Left lobe of liver (tissue), 2 donors: ENCODE data around the gene POLR1E. TPM values are rescaled to one million over a fixed set of nuclear protein-coding genes. Genes with fewer than 3 reads are reported as not detected.
"Not testable (repeated sequence)": the region's sequence is repeated elsewhere in the genome, so short reads cannot be mapped to it uniquely, and the experiment has no call there.

ENCODE experiments used
- ATAC-seq: fragments of 200-7000 bp; cut with Tn5 transposase; one replicate; pipeline ENCODE4 v1.9.1; 2020; ENCODE audit warnings: mild to moderate bottlenecking, moderate library complexity
- DNase-seq: peaks from one replicate; pipeline ENCODE4 v3.0.0-alpha.2; 2020; ENCODE audit warnings: low spot score
- total RNA-seq: library from RNA; stranded (reverse); gene quantifications from one replicate; pipeline ENCODE4 v1.2.1, GENCODE V29; 2021
- donor health status: DM: no; HTN: no; CAD: no; lungs with moderate emphysema.
- donor health status: DM: no; HTN: yes; CAD: no.

The POLR1E gene
- total RNA-seq, 1 donor from 2014 or later: 11.8 TPM

GRCh38 chr9:37499297-37499696 is 13.5 kb downstream of the POLR1E start:
- DNase-seq: no peak
- no peak for ATAC-seq

DNA sequence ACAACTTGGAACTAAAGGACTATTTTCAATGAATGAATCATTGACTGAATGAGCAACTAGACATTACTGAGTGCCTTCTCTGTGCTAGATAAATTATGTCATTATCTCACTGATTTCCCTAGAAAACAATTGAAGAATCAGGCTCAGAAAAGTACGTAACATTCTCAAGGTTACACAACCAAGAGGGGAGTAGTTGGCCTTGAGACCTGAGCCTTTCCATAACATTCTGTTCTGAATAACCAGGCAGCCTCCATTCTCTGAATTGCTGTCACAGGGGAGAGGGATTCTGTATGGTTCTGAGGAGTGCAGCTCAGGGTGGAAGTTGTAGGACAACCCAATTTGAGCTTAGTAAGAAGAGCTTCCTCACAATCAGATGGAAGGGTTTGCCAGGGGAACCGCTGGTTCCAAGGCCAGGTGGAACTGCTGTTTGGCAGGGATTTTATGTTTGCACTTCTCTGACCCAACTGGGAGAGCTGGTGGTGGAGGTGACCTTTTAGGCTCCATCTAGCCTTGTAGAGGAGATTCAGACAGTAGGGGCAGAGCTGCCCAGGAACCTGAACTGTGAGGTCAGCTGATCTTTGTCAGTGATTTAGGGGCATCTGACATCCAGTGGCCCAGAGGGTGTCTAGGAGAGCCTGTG is 16.3 kb downstream of the POLR1E start:
- peak; percentile 85 for DNase-seq

DNA sequence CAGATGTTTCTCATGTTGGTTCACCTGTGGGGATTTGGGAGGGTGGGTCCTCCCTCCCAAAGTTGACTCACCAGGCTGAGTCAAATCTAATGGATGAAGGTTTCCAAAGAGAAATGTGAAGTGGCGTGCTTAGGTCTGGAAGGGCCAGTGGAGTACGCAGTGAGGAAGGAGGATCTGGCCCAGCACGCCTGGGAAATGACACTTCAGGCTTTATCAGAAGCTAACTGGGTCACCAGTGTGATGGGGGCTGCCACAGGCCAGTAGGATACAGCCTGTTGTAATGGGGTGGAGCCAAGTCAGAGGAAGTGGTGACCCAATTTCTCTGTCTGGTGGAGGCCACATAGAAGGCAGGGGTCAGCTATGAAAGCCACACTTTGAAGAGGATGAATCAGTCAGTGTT is 18.0 kb downstream of the POLR1E start:
- no peak for DNase-seq

More for the DNA sequence above, 16.3 kb downstream of the POLR1E start:
- peak; percentile 91 for ATAC-seq

GRCh38 chr9:37504605-37505004 is 18.9 kb downstream of the POLR1E start:
- DNase-seq (no peak), ATAC-seq (no peak)

More for the DNA sequence above, 18.0 kb downstream of the POLR1E start:
- ATAC-seq: no peak

GRCh38 chr9:37507566-37508134 is 21.9 kb downstream of the POLR1E start:
- ATAC-seq: no peak
- DNase-seq: no peak

DNA sequence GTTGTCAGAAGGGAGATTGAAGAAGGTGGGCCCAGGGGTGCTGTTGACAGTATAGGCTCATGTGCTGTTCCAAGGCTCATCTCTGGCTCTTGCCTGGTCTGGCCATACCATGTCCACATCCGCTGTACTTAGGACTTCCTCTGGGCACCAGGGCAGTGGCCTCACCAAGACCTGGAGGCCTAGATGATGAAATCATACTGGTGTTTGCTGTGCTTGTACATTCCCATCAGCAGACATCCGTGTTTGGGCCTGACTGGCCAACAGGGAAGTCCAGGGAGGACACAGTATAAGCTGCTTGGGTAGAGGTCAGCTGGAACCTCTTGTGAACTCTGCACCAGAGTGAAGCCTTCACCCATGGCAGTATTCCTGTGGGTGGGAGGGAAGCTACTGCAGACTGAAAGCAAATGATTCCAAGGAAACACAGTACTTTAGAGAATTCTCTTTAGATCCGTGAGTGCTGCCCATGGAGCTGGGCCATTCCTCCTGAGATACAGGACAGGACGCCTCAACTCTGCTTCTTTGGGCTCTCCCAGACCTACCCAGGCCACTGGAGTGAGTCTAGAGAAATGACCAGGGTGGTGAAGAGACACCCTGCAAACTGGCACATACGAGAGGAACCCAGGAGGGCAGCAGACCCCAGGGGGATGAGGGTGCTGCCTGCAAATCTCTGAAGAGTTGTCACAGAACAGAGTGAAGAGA is 22.5 kb downstream of the POLR1E start:
- ATAC-seq: peak; percentile 86
- peak; percentile 94 for DNase-seq

DNA sequence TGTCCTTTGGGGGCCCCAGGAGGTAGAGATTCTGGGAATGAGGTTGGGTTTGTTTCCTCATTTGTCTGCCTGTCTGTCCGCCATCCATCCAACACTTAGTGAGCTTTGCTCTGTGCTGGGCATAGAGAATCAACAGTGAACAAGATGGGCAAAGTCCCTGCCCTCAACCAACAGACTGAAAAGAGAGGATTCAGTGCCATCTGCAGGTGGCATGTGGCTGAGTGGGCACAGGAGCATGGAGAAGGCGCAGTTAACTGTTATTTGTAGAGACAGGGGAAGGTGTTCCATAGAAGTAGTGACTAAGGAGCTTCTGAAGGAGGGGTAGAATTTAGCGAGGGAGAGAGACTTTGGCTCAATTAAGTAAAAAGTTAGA is 23.1 kb downstream of the POLR1E start:
- ATAC-seq (peak; percentile 87), DNase-seq (peak; percentile 77)

GRCh38 chr9:37509536-37509935 is 23.8 kb downstream of the POLR1E start:
- ATAC-seq: no peak
- DNase-seq: no peak

- not testable (repeated sequence) for ATAC-seq, DNase-seq
Measured at GRCh38 chr9:37510053-37510452, 24.3 kb downstream of the POLR1E start.

- no peak for ATAC-seq
- no peak for DNase-seq
Measured at GRCh38 chr9:37511016-37512010, 25.6 kb downstream of the POLR1E start.

GRCh38 chr9:37512437-37512836 is 26.7 kb downstream of the POLR1E start:
- no peak for ATAC-seq
- DNase-seq: no peak

DNA sequence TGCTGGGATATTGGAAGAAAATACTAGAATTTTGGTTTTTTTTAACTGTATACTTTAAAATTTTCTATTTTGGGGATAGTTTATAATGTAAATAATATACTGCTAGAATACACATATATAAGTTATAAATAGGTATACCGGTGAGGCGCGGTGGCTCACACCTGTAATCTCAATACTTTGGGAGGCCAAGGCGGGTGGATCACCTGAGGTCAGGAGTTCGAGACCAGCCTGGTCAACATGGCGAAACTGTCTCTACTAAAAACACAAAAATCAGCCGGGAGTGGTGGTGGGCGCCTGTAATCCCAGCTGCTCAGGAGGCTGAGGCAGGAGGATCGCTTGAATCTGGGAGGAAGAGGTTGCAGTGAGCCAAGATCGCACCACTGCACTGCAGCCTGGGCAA is 28.7 kb downstream of the POLR1E start:
- ATAC-seq, DNase-seq: not testable (repeated sequence)

GRCh38 chr9:37514999-37515398 is 29.3 kb downstream of the POLR1E start:
- ATAC-seq (no peak), DNase-seq (no peak)

GRCh38 chr9:37515620-37516258 is 30.0 kb downstream of the POLR1E start:
- ATAC-seq: no peak
- DNase-seq: no peak

DNA sequence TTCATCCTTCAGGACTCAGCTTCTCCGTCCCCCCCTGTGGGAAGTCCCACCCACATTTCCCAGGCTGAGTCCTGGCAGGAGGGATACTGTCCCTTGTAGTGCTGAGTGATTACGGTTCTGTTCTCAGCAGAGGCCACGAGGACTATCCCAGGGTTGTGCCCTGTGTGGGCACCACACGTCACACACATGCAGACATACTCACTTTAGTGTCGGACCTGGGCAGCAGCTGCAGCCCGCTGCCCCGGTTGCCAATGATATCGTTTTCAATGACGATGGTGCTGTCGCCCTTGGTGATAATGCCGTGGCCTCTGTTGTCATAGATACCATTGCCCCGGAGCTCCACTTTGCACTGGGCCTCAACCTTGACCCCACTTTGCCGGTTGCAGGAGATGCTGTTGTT is 32.2 kb downstream of the POLR1E start:
- ATAC-seq: no peak

GRCh38 chr9:37520641-37521040 is 34.9 kb downstream of the POLR1E start:
- no peak for DNase-seq
- ATAC-seq: no peak

More for the DNA sequence above, 32.2 kb downstream of the POLR1E start:
- no peak for DNase-seq

DNA sequence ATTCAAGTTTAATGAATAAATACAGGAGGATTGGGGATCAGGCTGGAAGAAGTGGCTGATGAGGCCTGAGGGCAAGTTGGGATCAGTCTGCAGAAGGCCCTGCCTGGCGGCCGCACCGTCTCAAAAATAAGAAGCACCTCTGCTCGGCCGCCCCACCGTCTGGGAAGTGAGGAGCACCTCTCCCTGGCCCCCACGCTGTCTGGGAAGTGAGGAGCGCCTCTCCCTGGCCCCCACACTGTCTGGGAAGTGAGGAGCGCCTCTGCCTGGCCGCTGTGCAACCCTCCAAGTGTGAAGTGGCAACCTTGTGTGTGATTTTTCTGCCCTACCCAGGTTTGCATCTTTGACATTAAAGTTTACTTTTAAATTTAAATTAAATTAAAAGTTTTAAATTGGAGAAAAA is 35.4 kb downstream of the POLR1E start:
- DNase-seq (no peak), ATAC-seq (no peak)

DNA sequence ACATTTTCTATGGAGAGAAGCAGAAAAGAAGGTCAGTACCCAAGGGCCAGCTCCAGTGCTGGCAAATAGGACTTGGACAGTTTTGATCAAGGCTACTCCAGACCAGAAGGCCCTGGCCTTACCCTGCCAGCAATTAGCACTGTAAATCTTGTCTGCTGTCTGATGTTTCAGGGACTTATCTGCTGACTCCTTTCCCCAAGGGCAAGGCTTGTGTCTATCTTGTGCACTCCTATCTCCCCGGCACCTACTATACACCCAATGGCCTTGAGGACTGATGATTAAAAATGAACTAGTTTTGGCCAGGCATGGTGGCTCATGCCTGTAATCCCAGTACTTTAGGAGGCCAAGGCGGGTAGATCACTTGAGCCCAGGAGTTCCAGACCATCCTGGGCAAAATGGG is 37.2 kb downstream of the POLR1E start:
- ATAC-seq (no peak), DNase-seq (no peak)

DNA sequence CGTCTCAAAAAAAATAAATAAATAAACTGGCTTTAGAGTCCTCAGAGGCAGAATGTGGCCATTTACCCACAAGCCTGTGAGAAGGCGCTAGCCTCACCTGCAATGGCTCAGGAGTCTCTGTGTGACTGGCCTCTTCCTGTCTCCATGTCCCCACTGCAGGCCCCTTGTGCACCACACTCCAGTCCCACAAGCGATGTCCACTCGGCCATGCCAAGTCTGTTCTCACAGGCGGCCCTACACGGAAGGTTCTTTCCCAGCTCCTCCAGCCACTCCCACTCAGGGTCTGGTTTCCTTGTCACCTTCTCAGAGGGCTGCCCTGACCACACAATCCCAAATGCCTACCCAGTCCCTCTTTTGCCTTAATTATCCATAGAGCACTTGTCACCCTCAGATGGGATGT is 38.2 kb downstream of the POLR1E start:
- no peak for DNase-seq

GRCh38 chr9:37528652-37529471 is 43.1 kb downstream of the POLR1E start:
- ATAC-seq (no peak), DNase-seq (no peak)

More for the DNA sequence above, 38.2 kb downstream of the POLR1E start:
- no peak for ATAC-seq
